Measurements from ENCODE around the gene HFE.
A peak's percentile ranks its signal among the peaks of the same experiment; 100 is the strongest.
"Not testable (repeated sequence)": the region's sequence is repeated elsewhere in the genome, so short reads cannot be mapped to it uniquely, and the experiment has no call there.

The HFE gene, protein sequence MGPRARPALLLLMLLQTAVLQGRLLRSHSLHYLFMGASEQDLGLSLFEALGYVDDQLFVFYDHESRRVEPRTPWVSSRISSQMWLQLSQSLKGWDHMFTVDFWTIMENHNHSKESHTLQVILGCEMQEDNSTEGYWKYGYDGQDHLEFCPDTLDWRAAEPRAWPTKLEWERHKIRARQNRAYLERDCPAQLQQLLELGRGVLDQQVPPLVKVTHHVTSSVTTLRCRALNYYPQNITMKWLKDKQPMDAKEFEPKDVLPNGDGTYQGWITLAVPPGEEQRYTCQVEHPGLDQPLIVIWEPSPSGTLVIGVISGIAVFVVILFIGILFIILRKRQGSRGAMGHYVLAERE

DNA sequence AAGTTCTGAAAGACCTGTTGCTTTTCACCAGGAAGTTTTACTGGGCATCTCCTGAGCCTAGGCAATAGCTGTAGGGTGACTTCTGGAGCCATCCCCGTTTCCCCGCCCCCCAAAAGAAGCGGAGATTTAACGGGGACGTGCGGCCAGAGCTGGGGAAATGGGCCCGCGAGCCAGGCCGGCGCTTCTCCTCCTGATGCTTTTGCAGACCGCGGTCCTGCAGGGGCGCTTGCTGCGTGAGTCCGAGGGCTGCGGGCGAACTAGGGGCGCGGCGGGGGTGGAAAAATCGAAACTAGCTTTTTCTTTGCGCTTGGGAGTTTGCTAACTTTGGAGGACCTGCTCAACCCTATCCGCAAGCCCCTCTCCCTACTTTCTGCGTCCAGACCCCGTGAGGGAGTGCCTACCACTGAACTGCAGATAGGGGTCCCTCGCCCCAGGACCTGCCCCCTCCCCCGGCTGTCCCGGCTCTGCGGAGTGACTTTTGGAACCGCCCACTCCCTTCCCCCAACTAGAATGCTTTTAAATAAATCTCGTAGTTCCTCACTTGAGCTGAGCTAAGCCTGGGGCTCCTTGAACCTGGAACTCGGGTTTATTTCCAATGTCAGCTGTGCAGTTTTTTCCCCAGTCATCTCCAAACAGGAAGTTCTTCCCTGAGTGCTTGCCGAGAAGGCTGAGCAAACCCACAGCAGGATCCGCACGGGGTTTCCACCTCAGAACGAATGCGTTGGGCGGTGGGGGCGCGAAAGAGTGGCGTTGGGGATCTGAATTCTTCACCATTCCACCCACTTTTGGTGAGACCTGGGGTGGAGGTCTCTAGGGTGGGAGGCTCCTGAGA lies at the start of gene HFE:
Gene HFE (plus strand): TSS at position 146 of the 832 bp plus-strand sequence. CDS start 12 bp downstream, at position 158.
- DNase-seq (ENCODE audit: low read depth in 2 of 2): peak in 1 of 2 donors; percentile 13

DNA sequence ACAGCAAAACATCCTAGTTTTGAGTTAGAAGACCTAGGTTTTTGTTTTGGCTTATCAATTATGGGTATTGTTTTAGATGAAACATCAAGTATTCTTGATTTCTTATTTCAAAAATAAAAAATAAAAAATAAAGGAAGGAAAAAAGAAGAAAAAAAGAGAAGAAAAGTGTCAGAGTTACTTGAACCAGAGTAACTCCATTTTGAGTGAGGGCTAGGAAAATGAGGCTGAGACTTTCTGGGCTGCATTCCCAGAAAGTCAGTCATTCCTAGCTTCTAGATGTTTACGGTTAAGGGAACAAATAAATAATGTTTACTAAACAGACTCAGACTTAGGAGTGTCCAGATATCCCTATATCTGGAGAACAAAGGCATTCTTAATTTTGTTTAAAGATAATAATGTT lies 45.3 kb upstream of the HFE start:
- DNase-seq (ENCODE audit: low read depth in 2 of 2): no peak

DNA sequence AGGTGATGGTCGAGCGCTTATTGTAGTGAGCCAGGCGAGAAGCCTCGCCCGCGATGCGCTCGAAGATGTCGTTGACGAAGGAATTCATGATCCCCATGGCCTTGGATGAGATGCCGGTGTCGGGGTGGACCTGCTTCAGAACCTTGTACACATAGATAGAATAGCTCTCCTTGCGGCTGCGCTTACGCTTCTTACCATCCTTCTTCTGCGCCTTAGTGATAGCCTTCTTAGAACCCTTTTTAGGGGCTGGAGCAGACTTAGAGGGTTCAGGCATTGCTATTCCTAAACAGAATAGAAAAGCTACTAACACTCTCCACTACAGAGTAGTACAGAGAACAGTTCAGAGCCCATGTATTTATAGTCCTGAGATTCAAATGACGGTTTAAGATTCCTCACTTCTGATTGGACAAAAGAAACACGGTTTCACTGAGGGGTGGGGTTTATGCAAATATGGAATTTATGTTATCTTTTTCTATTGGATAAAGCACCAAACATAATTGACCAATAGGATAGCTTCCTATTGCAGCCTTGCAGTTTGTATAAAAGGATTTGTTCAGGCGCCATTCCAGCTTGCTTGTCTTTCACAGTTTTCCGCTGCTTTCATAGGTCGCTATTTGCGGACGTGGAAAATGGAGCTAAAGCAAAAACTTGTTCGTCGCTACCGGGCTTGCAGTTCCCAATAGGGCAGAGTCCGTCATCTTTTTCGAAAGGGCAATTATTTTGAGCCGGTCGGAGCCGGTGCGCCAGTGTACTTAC lies 43.7 kb upstream of the HFE start:
- no peak for DNase-seq (ENCODE audit: low read depth in 2 of 2)

DNA sequence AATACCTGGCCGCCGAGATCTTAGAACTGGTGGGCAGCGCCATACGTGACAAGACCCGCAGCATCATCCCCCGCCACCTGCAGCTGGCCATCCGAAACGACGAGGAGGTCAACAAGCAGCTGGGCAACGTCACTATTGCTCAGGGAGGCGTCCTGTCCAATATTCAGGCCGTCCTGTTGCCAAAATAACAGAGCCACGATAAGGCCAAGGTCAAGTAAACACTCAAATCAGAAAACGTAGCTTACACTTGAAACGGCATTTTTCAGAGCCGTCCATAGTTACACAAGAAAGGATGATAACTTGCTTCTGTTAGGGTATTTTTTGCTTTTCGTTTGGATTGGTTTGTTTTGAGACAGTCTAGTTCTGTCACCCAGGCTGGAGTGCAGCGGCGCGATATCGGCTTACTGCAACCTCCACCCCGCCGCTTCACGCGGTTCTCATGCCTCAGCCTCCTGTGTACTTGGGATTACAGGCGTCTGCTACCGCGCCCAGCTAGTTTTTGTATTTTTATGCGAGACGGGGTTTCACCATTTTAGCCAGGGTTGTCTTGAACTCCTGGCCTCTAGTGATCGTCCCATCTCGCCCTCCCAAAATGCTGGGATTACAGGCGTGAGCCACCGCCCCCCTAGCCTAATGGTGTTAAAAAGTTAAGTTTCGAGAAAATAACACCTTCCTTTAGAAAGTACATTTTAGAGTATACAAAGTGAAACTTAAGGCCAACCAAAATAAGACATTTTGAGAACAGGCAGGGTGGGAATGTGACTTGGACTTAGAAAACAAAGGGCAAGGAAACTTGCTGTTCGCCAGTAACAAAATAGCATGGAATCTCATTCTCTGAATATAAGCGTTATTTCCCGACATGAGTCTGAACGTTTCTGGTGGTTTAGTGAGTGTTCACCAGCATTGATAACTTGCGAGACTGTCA lies 42.8 kb upstream of the HFE start:
- no peak for DNase-seq (ENCODE audit: low read depth in 2 of 2)

DNA sequence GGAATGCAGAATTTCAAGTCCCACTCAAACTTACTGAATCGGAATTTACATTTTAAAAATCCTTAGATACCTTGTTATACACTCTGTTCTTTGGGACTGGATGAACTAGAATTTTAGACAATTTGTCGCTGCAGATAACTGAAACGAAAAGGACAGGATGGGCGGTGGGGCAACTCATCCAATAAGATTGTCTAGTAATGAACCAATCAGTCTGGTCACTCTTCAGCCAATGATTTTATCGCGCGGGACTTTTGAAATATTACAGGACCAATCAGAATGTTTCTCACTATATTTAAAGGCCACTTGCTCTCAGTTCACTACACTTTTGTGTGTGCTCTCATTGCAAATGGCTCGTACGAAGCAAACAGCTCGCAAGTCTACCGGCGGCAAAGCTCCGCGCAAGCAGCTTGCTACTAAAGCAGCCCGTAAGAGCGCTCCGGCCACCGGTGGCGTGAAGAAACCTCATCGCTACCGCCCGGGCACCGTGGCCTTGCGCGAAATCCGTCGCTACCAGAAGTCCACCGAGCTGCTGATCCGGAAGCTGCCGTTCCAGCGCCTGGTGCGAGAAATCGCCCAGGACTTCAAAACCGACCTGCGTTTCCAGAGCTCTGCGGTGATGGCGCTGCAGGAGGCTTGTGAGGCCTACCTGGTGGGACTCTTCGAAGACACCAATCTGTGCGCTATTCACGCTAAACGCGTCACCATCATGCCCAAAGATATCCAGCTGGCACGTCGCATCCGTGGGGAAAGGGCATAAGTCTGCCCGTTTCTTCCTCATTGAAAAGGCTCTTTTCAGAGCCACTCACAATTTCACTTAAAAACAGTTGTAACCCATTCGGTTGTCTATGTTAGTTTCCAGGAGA lies 41.9 kb upstream of the HFE start:
- peak in 1 of 2 donors; percentile 50 for DNase-seq (ENCODE audit: low read depth in 2 of 2)

DNA sequence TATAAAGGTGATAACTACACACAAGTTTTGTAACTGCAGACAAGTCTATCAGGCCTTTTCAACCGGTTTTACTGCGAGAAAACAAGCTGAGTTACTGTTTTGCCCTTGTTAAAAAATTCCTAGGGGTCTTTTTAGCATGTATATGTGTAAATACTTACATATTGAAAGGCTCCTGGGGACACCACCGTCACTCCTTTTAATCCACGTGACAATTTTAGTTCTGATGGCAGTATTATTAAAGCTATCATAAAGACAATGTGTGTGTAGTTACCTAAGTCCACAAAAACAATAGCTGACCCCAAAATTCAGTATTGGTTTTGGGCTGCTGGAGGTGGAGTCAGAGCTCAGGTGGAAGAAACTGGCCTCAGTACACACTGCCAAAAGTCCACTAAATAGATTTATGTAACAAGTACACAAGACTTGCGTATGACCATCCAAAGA lies 41.3 kb upstream of the HFE start:
- no peak for DNase-seq (ENCODE audit: low read depth in 2 of 2)

DNA sequence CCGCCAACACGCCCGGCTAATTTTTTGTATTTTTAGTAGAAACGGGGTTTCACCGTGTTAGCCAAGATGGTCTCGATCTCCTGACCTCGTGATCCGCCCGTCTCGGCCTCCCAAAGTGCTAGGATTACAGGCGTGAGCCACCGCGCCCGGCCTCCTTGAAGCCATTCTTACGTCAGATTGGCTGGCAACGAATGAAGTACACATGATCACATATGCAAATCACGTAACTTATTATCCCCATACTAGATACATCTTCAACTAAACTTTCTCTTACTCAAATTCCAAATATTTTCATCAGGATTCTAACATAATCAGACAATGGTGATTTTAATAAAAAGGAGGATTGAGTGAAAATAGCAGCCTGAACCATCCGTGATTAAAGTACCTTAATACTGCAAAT lies 39.9 kb upstream of the HFE start:
- not testable (repeated sequence) for DNase-seq (ENCODE audit: low read depth in 2 of 2)

DNA sequence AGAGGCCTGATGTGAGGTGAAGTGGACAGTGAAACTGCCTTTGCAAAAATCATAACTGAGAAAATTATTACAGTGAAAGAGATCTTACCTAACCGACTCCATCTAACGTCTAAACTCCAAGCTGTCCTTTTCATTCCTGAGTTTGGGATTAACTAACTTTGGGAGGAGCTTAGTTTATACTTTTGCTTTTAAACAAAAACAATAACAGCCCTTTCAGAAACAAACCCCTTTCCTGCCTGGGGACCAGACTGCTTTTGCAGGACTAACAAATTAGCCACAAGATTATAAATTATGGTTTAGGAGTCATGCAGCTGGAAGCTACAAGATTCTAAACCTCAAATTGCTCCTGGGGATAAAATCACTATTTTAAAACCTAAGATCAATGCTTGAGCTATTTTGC lies 38.6 kb upstream of the HFE start:
- no peak for DNase-seq (ENCODE audit: low read depth in 2 of 2)

DNA sequence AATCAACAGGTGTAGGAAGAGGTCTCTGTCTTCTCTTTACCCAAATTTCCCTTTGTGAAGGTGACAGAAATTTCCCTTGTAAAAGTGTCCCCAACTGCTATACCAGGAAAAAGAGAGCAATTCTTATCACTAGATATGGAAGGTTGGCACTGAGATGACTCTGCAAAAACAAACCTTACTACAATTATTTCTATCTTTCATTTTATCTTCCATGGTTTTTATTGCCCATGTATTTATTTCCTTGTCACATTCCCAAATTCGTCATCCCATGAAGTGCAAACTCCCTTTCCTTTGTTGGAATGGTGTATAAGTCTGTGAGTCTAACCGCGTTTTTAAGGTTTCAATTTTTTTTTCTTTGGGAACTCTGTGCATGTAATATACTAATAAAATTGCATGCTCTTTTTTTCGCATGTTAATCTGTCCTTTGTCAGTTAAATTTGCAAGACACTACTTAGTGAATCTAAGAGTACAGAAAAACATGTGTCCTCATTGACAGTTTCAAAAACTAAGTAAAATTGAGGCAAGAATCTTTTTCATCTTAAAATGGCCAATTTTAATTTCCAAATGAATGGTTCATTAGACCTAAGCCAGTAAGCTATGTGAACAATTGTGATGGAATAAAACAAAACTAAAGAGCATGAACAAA lies 35.4 kb upstream of the HFE start:
- no peak for DNase-seq (ENCODE audit: low read depth in 2 of 2)

DNA sequence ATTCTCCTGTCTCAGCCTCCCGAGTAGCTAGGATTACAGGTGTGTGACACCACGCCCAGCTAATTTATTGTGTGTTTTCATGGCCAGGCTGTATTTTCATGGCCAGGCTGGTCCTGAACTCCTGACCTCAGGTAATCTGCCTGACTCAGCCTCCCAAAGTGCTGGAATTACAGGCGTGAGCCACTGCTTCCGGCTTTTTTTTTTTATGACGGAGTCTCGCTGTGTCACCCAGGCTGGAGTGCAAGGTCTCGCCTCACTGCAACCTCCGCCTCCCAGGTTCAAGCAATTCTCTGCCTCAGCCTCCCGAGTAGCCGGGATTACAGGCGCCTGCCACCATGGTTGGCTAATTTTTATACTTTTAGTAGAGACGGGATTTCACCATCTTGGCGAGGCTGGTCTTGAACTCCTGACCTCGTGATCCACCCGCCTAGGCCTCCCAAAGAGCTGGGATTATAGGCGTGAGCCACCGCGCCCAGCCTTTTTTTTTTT lies 34.4 kb upstream of the HFE start:
- DNase-seq (ENCODE audit: low read depth in 2 of 2): not testable (repeated sequence)

DNA sequence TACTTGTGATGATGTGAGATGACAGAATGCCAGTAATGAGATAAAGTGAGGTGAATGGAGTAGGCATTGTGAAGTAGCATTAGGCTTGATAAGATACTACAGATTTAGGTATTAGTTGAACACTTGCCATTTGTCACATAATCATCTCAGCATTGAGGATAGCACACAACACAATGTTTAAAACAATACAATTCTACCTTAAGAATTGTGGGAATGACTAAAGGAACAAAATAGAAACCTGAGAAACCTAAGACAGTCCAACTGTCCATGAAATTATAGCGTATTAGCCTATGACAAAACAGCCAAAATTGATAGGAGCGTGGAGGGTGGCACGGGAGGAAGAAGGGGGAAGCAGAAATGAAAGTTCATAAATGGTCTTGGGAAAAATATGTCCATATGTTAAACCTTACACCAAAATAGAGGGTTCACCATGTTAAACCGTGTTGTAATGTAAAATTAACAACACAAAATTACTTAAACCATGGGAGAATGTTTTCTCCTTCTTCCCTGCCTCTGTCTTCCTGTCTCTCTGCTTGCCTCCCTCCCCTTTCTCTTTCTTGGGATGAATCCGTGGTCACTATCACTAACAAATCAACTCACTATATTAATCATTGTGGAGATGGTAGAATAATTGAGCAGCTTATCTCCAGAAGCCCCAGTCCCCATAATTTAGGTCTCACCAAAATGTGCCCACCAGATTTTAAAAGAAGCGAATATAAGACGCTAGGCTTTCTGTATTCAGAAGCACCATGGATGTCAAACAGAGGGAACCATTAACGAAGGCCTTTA lies 33.0 kb upstream of the HFE start:
- DNase-seq (ENCODE audit: low read depth in 2 of 2): no peak

DNA sequence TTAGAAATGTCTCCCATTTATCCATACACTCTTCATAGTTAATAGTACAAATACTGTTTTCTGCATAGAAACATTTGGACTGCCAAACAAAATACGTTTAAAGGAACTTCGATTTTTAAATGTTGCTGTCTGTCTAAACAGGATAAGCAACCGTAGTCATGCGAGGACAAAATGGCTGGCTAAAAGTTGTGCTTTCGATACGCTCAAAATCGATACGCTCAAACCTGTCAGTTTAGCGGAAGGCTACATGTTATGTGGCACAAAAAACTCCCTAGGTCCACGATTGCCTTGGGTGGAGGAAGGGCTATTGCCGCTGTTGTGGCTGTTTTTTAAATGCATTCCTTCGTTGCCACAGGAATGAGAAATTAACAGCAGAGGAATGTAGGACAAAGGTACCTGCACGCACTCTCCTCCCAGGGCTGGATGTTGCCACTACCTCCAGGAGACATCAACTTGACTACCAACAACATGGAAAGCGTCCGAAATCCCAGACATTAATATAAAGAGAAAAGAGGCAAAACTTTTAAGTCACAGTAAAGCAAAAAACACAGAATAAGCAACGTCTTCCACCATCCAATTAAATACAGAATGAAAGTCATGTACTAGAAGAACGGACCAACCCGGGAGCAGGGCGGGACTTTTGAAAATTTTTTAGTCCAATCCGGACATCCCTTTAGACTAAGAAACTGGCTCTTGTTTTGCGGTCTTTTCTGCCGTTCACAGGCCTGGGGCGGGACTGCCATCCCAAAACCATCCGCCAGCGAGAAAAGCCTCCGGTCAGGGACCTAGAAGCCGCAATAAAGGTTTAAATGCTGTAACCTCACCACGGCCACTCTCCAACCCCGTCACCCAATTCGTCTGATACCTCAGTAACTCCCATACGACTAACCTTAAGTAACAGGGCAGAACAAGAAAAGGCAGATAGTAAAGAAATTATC lies 32.2 kb upstream of the HFE start:
- peak; percentile 63 to 74 for DNase-seq (ENCODE audit: low read depth in 2 of 2)

DNA sequence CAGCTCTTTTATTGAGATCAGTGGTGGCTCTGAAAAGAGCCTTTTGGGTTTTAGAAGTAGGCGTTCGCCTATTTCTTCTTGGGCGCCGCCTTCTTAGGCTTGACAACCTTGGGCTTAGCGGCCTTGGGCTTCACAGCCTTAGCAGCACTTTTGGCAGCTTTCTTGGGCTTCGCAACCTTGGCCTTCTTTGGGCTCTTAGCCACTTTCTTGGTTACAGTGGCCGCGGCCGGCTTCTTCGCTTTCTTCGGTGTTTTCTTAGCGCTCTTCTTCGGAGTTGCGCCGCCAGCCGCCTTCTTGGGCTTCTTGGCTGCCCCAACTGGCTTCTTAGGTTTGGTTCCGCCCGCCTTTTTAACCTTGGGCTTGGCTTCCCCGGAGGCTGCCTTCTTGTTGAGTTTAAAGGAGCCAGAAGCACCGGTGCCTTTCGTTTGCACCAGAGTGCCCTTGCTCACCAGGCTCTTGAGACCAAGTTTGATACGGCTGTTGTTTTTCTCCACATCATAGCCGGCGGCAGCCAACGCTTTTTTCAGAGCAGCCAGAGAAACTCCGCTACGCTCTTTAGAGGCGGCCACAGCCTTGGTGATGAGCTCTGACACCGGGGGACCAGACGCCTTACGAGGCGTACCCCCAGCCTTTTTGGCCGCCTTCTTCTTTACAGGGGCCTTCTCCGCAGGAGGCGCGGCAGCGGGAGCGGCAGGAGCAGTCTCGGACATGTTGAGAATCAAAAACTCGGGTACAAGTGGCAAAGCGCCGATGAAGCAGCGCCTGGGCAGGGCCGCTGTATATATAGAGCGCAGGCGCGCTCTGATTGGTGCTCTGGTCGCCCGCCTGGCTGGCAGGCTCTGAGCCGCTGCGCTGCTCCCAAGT lies 31.3 kb upstream of the HFE start:
- DNase-seq (ENCODE audit: low read depth in 2 of 2): peak; percentile 55 to 72

DNA sequence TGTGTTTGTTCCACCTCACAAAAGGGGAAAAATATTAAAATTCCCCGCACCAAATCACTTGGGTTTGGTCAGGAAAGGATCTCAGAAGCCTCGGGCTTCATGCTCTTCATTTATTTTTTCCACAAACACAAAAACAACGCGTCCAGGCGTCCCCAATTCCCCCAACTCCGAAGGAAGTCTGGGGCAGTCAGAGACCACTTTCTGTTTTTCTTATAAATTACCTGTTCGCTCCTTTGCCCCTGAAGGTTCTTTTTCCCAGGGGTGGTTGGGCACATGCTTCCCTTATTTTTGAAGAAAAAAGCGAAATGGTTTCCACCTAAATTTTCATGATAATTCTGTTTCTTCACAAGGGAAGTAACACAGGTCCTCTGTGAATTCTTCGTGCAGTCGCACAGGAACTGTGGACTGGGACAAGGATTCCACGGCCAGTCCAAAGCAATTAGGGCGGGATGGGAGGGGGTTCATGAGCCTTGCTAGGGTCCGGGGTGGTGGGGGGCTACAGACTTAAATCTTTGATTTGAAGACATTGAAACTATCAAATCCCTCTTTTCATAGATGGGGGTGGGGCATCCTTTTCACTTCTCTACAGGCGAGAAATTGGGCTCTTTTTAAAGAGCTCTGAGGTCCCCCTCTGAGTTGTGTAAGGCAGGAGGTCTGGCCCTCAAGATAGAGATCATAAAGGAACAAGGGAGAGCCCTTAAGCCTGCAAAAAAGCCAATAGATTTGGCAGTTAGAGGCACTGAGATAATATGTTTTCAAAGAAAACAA lies 30.5 kb upstream of the HFE start:
- no peak for DNase-seq (ENCODE audit: low read depth in 2 of 2)

DNA sequence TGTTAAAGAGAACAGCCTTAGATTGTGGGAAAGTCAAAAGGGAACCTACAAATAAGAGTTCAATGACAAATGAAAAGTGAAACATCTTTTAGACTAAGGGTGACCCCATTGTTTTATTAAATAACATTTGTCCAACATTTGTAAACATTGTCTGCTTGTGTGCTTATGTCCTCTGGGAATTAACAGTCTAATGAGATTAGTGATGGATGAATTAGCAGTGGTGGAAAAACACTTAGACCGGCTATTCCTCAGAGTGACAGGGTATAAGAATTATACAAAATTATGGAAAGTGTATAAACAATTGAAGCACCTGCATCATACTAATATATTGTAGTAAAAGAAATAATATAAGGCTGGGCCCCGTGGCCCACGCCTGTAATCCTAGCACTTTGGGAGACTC lies 29.3 kb upstream of the HFE start:
- DNase-seq (ENCODE audit: low read depth in 2 of 2): no peak

All from stimulated activated CD8-positive, alpha-beta memory T cell treated with anti-CD3 and anti-CD28 coated beads, Interleukin-7, amount 100 ng/mL, for 4 hours (primary cell).